Measurements from ENCODE around the gene AGK. TPM values are rescaled to one million over a fixed set of nuclear protein-coding genes. Genes with fewer than 3 reads are reported as not detected.
A peak's percentile ranks its signal among the peaks of the same experiment; 100 is the strongest.

AGK gene
- total RNA-seq, 1 donor, result 43.2 TPM

GRCh38 chr7:141691961-141692360 is 140.8 kb downstream of the AGK start:
- no peak for DNase-seq (ENCODE audit: low read depth)
- TF ChIP-seq, protein P1, sequence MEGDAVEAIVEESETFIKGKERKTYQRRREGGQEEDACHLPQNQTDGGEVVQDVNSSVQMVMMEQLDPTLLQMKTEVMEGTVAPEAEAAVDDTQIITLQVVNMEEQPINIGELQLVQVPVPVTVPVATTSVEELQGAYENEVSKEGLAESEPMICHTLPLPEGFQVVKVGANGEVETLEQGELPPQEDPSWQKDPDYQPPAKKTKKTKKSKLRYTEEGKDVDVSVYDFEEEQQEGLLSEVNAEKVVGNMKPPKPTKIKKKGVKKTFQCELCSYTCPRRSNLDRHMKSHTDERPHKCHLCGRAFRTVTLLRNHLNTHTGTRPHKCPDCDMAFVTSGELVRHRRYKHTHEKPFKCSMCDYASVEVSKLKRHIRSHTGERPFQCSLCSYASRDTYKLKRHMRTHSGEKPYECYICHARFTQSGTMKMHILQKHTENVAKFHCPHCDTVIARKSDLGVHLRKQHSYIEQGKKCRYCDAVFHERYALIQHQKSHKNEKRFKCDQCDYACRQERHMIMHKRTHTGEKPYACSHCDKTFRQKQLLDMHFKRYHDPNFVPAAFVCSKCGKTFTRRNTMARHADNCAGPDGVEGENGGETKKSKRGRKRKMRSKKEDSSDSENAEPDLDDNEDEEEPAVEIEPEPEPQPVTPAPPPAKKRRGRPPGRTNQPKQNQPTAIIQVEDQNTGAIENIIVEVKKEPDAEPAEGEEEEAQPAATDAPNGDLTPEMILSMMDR (IDR thresholded peaks at IDR 0.05; ENCODE audit: insufficient read depth, low read depth, low read length), result no peak
- H3K4me3 ChIP-seq (ENCODE audit: low read depth, low read length), result no peak overlapping the region

GRCh38 chr7:141693082-141693481 is 141.9 kb downstream of the AGK start:
- DNase-seq (ENCODE audit: low read depth), result no peak
- TF ChIP-seq, protein P1 (IDR thresholded peaks at IDR 0.05; ENCODE audit: insufficient read depth, low read depth, low read length), result no peak

GRCh38 chr7:141695803-141696289 is 144.6 kb downstream of the AGK start:
- TF ChIP-seq, protein P1 (IDR thresholded peaks at IDR 0.05; ENCODE audit: insufficient read depth, low read depth, low read length), result no peak
- no peak for DNase-seq (ENCODE audit: low read depth)
- no peak overlapping the region for H3K4me3 ChIP-seq (ENCODE audit: low read depth, low read length)

More at GRCh38 chr7:141693082-141693481, 141.9 kb downstream of the AGK start:
- no peak overlapping the region for H3K4me3 ChIP-seq (ENCODE audit: low read depth, low read length)

- TF ChIP-seq, protein P1 (IDR thresholded peaks at IDR 0.05; ENCODE audit: insufficient read depth, low read depth, low read length), result no peak
- H3K4me3 ChIP-seq (ENCODE audit: low read depth, low read length), result no peak overlapping the region
Measured at GRCh38 chr7:141696348-141696747, 145.1 kb downstream of the AGK start.

GRCh38 chr7:141697211-141697871 is 146.1 kb downstream of the AGK start:
- TF ChIP-seq, protein P1 (IDR thresholded peaks at IDR 0.05; ENCODE audit: insufficient read depth, low read depth, low read length), result no peak
- H3K4me3 ChIP-seq (ENCODE audit: low read depth, low read length), result no peak overlapping the region
- no peak for DNase-seq (ENCODE audit: low read depth)

More at GRCh38 chr7:141696348-141696747, 145.1 kb downstream of the AGK start:
- DNase-seq (ENCODE audit: low read depth), result peak; percentile 26

DNA sequence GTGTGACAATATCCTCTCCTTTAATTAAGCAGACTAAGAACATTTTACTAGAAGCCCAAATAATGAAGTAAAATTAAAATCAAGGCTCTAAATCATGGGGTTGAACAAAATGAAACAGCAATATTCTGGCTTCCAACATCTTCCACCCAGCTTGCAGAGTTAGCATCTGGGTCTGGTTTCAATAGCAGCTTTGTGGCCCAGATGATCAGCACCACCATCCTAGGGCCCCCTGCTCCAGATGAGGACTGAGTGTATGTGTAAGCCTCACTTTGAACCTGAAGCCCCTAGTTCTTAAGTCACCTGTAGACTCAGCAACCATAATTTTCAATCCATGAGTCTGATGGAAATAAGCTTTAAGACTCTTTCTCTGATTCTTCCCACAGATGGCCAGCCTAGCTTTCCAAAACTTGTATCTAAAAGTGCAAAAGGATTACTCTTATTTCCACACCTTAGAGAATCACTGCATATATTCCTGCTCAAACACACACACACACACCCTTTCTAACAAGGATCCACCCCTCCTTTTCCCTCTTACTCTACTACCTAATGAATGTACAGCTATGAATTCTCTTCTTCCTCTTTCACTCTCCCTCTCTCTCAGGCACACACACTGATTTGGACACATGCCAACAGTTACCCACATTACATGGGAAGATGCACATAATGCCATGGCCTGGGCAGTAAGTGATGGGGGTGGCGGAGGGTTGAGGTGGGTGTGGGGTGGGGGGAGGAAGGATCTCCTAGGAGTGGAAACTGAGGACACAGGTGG is 147.2 kb downstream of the AGK start:
- H3K4me3 ChIP-seq (ENCODE audit: low read depth, low read length), result no peak overlapping the region
- no peak for DNase-seq (ENCODE audit: low read depth)
- TF ChIP-seq, protein P1 (IDR thresholded peaks at IDR 0.05; ENCODE audit: insufficient read depth, low read depth, low read length), result no peak

Data from fibroblast of villous mesenchyme (primary cell).